ENCODE measurements around the gene RXRA.

Gene RXRA

DNA sequence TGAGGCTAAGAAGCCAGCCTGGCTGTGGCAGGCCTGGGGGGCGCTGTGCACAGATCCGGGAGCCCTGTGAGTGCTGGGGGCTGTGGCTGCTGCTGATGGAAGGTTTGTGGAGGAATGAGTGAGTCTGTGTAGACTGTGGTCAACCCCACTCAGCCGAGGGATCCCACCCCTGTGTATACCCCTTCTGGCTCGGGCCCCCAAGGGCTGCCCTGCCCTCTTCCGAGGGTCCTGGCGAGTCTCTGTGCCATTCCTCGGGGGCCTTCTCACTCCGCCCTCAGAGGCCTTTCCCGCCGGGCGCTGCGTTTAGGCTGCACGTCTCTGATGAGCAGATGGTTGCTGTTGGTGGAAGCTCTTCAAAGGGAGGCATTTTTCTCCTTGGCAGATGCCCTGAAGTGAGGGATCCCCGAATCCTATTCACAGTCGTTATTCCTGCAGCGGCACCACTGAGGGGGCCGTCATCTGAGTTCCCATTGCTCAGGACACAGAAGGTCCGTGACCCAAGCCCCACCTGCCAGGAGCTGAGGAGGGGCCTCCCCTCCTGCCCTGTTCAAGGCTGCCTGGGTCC is 94.1 kb downstream of the RXRA start:
- no peak overlapping the region for H3K4me3 ChIP-seq (ENCODE audit: low read depth in 1 of 2, low read length in 2 of 2)
- H3K9me3 ChIP-seq (ENCODE audit: control insufficient read depth in 1 of 2, low read length in 2 of 2): no peaks in the 10 kb centered on the region
- peaks cover 13 to 71% of the 10 kb centered on the region in 2 donors for H3K36me3 ChIP-seq (ENCODE audit: control insufficient read depth in 1 of 2, insufficient read depth in 2 of 2, low read length in 2 of 2)
- no peak overlapping the region for H3K9ac ChIP-seq (ENCODE audit: low read depth in 1 of 2, low read length in 2 of 2)
- H3K4me1 ChIP-seq (ENCODE audit: control insufficient read depth in 1 of 2, insufficient read depth in 2 of 2, low read length in 2 of 2): peaks cover 18 to 22% of the 10 kb centered on the region in 2 donors
- H3K27me3 ChIP-seq (ENCODE audit: control insufficient read depth in 1 of 2, insufficient read depth in 2 of 2, low read length in 2 of 2): no peaks in the 10 kb centered on the region
- no peak overlapping the region for H3K27ac ChIP-seq (ENCODE audit: low read depth, low read length)

DNA sequence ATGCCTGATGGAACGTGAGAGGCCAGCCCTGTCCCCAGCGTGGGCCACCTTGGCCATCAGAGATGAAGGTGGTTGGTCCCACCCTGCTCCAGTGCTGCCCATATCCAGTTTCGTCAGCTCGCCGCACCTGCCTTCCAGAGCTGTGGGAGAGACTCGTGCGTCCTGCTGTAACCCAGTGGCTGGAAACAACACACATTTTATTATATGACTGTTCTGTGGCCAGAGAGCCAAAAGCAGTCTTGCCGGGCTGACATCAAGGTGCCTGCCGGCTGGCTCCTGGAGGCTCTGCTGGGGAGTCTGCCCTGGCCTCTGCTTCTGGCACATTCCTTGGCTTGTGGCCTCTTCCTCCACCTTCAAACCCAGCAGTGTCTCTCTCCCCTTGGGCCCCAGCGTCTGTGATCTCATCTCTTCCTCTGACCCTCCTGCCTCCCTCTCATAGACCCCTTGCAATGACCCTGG is 94.7 kb downstream of the RXRA start:
- Histone ChIP-seq H3K4me1 (ENCODE audit: control insufficient read depth in 1 of 2, insufficient read depth in 2 of 2, low read length in 2 of 2) (peaks cover 18 to 22% of the 10 kb centered on the region in 2 donors), H3K36me3 (ENCODE audit: control insufficient read depth in 1 of 2, insufficient read depth in 2 of 2, low read length in 2 of 2) (peaks cover 13 to 72% of the 10 kb centered on the region in 2 donors), H3K27ac (ENCODE audit: low read depth, low read length) (no peak overlapping the region), H3K27me3 (ENCODE audit: control insufficient read depth in 1 of 2, insufficient read depth in 2 of 2, low read length in 2 of 2) (no peaks in the 10 kb centered on the region), H3K4me3 (ENCODE audit: low read depth in 1 of 2, low read length in 2 of 2) (no peak overlapping the region), H3K9ac (ENCODE audit: low read depth in 1 of 2, low read length in 2 of 2) (no peak overlapping the region), H3K9me3 (ENCODE audit: control insufficient read depth in 1 of 2, low read length in 2 of 2) (no peaks in the 10 kb centered on the region)

DNA sequence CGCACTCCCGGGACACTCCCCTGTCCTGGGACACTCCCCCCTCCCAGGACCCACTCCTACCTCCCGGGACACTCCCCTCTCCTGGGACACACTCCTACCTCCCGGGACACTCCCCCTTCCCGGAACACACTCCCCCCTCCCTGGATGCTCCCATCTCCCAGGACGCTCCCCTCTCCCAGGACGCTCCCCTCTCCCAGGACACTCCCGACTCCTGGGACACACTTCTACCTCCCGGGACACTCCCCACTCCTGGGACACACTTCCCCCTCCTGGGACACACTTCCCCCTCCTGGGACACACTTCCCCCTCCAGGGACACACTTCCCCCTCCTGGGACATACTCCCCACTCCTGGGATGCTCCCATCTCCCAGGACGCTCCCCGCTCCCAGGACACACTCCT is 95.6 kb downstream of the RXRA start:
- Histone ChIP-seq H3K27me3 (ENCODE audit: control insufficient read depth in 1 of 2, insufficient read depth in 2 of 2, low read length in 2 of 2) (no peaks in the 10 kb centered on the region), H3K9ac (ENCODE audit: low read depth in 1 of 2, low read length in 2 of 2) (no peak overlapping the region), H3K4me1 (ENCODE audit: control insufficient read depth in 1 of 2, insufficient read depth in 2 of 2, low read length in 2 of 2) (peaks cover 18 to 22% of the 10 kb centered on the region in 2 donors), H3K4me3 (ENCODE audit: low read depth in 1 of 2, low read length in 2 of 2) (no peak overlapping the region), H3K9me3 (ENCODE audit: control insufficient read depth in 1 of 2, low read length in 2 of 2) (no peaks in the 10 kb centered on the region), H3K27ac (ENCODE audit: low read depth, low read length) (peak overlapping the region; percentile 17), H3K36me3 (ENCODE audit: control insufficient read depth in 1 of 2, insufficient read depth in 2 of 2, low read length in 2 of 2) (peaks cover 9 to 78% of the 10 kb centered on the region in 2 donors)

DNA sequence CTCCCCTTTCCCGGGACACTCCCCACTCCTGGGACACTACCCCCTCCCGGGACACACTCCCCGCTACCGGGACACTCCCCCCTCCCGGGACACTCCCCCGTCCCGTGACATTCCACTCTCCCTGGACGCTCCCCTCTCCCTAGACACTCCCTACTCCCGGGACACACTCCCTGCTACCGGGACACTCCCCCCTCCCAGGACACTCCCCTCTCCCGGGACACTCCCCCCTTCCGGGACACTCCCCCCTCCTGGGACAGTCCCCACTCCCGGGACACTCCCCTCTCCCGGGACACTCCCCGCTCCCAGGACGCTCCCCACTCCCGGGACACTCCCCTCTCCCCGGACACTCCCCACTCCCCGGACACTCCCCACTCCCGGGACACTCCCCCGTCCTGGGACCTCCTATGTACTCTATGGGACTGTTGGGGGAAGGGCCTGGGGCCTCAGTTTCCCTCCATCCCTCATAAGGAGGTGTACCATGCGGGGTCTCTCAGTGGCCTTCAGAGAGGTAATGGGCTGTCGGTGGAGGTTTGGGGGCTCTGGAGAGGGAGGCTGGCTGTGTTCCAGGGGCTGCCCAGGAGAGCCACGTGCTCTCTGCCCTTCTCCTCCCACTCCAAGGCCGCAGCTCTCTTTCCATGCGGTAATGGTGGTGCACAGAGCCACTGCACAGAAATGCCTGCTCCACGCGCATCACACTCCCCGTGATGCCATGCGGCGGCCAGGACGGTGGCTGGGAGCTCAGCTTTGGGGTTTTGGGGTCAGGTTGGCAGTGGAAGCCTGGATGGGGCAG is 96.2 kb downstream of the RXRA start:
- Histone ChIP-seq H3K4me1 (ENCODE audit: control insufficient read depth in 1 of 2, insufficient read depth in 2 of 2, low read length in 2 of 2) (peaks cover 18 to 22% of the 10 kb centered on the region in 2 donors), H3K4me3 (ENCODE audit: low read depth in 1 of 2, low read length in 2 of 2) (no peak overlapping the region), H3K9ac (ENCODE audit: low read depth in 1 of 2, low read length in 2 of 2) (no peak overlapping the region), H3K27me3 (ENCODE audit: control insufficient read depth in 1 of 2, insufficient read depth in 2 of 2, low read length in 2 of 2) (no peaks in the 10 kb centered on the region), H3K27ac (ENCODE audit: low read depth, low read length) (peak overlapping the region; percentile 36), H3K9me3 (ENCODE audit: control insufficient read depth in 1 of 2, low read length in 2 of 2) (no peaks in the 10 kb centered on the region), H3K36me3 (ENCODE audit: control insufficient read depth in 1 of 2, insufficient read depth in 2 of 2, low read length in 2 of 2) (peaks cover 9 to 73% of the 10 kb centered on the region in 2 donors)

DNA sequence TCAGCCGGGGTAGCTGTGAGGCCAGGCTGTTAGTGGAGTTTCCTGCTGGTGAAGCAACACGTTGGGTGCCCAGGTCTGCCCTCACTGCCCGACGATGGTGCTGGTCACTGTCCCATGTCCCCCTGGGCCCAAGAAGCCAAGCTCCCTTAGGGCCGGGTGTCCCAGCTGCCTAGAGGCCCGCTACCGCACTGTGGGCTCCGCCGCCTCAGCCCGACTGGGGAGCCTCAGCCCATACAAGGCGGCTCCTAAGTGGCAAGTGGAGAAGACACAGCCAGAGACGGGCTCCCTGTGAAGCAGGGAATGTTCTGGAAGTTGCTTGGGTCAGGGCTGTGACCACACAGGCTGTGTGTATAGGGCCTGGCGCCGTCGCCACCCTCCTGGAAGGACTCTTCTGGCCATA is 96.9 kb downstream of the RXRA start:
- H3K9ac ChIP-seq (ENCODE audit: low read depth in 1 of 2, low read length in 2 of 2): no peak overlapping the region
- peaks cover 18 to 22% of the 10 kb centered on the region in 2 donors for H3K4me1 ChIP-seq (ENCODE audit: control insufficient read depth in 1 of 2, insufficient read depth in 2 of 2, low read length in 2 of 2)
- no peak overlapping the region for H3K27ac ChIP-seq (ENCODE audit: low read depth, low read length)
- no peaks in the 10 kb centered on the region for H3K27me3 ChIP-seq (ENCODE audit: control insufficient read depth in 1 of 2, insufficient read depth in 2 of 2, low read length in 2 of 2)
- H3K4me3 ChIP-seq (ENCODE audit: low read depth in 1 of 2, low read length in 2 of 2): no peak overlapping the region
- peaks cover 7 to 66% of the 10 kb centered on the region in 2 donors for H3K36me3 ChIP-seq (ENCODE audit: control insufficient read depth in 1 of 2, insufficient read depth in 2 of 2, low read length in 2 of 2)
- H3K9me3 ChIP-seq (ENCODE audit: control insufficient read depth in 1 of 2, low read length in 2 of 2): no peaks in the 10 kb centered on the region

DNA sequence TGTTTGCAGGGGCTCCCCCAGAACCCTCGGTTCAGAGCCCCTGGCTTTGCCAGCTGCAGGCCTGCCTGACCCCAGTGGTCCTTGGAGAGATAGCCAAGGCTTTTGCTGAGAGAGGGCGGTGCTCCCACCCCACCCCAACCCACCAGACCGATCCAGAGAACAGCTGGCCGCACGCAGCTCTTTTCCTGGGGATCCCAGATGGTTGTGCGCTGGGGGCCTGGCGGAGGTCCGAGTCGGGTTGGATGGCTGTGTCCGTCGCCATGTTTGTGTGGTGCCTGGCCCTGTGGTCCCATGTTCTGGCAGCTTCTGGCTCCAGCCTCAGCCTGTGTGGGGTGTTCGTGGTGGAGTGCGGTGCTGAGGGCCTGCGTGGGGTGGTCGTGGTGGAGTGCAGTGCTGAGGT is 97.5 kb downstream of the RXRA start:
- peaks cover 2 to 62% of the 10 kb centered on the region in 2 donors for H3K36me3 ChIP-seq (ENCODE audit: control insufficient read depth in 1 of 2, insufficient read depth in 2 of 2, low read length in 2 of 2)
- no peak overlapping the region for H3K27ac ChIP-seq (ENCODE audit: low read depth, low read length)
- peaks cover 18 to 22% of the 10 kb centered on the region in 2 donors for H3K4me1 ChIP-seq (ENCODE audit: control insufficient read depth in 1 of 2, insufficient read depth in 2 of 2, low read length in 2 of 2)

DNA sequence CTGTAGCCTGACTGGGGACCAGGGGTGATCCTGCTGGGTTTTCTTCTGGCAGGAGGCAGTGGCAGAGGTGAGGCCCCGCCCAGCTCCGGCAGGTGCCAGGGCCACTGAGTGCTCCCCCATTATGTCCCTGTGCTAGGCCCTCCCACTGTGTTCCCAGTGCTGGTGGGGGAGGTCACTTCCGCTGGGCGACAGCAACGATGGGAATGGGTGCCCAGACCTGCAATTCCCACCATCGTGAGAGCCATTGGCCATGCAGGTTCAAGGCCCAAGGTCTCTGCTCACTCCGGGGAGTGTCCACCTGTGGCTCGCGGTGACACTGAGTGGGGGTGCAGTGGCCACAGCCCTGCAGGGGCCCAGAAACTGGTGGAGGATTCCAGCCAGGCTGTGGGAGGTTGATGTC is 98.6 kb downstream of the RXRA start:
- H3K27ac ChIP-seq (ENCODE audit: low read depth, low read length): no peak overlapping the region
- peaks cover 5 to 63% of the 10 kb centered on the region in 2 donors for H3K36me3 ChIP-seq (ENCODE audit: control insufficient read depth in 1 of 2, insufficient read depth in 2 of 2, low read length in 2 of 2)
- H3K27me3 ChIP-seq (ENCODE audit: control insufficient read depth in 1 of 2, insufficient read depth in 2 of 2, low read length in 2 of 2): no peaks in the 10 kb centered on the region
- no peak overlapping the region for H3K4me3 ChIP-seq (ENCODE audit: low read depth in 1 of 2, low read length in 2 of 2)
- no peak overlapping the region for H3K9ac ChIP-seq (ENCODE audit: low read depth in 1 of 2, low read length in 2 of 2)
- no peaks in the 10 kb centered on the region for H3K9me3 ChIP-seq (ENCODE audit: control insufficient read depth in 1 of 2, low read length in 2 of 2)
- peaks cover 18 to 22% of the 10 kb centered on the region in 2 donors for H3K4me1 ChIP-seq (ENCODE audit: control insufficient read depth in 1 of 2, insufficient read depth in 2 of 2, low read length in 2 of 2)

More for the DNA sequence above, 97.5 kb downstream of the RXRA start:
- no peak overlapping the region for H3K4me3 ChIP-seq (ENCODE audit: low read depth in 1 of 2, low read length in 2 of 2)
- H3K27me3 ChIP-seq (ENCODE audit: control insufficient read depth in 1 of 2, insufficient read depth in 2 of 2, low read length in 2 of 2): no peaks in the 10 kb centered on the region
- no peak overlapping the region for H3K9ac ChIP-seq (ENCODE audit: low read depth in 1 of 2, low read length in 2 of 2)
- no peaks in the 10 kb centered on the region for H3K9me3 ChIP-seq (ENCODE audit: control insufficient read depth in 1 of 2, low read length in 2 of 2)

DNA sequence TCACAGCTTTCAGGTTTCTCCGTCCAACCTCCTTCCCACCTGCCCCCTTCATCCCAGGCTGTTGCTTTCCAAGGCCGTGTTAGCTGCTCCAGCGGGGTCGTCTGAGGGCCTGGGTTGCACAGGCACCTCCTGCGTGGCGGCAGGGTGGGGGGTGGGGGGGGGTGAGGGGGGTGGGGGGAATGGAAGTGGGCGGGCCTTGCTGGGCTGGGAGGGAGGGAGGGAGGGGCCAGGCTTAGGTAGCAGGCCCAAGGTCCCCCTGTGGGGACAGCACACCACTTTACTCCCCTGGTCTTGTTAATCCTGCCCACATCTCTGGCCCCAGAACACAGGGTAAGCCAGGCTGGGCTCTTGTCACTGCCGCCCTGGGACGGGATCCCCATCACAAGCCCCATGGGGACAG is 99.1 kb downstream of the RXRA start:
- H3K27me3 ChIP-seq (ENCODE audit: control insufficient read depth in 1 of 2, insufficient read depth in 2 of 2, low read length in 2 of 2): no peaks in the 10 kb centered on the region
- peaks cover 5 to 58% of the 10 kb centered on the region in 2 donors for H3K36me3 ChIP-seq (ENCODE audit: control insufficient read depth in 1 of 2, insufficient read depth in 2 of 2, low read length in 2 of 2)
- peaks cover 18 to 22% of the 10 kb centered on the region in 2 donors for H3K4me1 ChIP-seq (ENCODE audit: control insufficient read depth in 1 of 2, insufficient read depth in 2 of 2, low read length in 2 of 2)
- H3K27ac ChIP-seq (ENCODE audit: low read depth, low read length): no peak overlapping the region
- no peak overlapping the region for H3K9ac ChIP-seq (ENCODE audit: low read depth in 1 of 2, low read length in 2 of 2)
- H3K4me3 ChIP-seq (ENCODE audit: low read depth in 1 of 2, low read length in 2 of 2): no peak overlapping the region
- no peaks in the 10 kb centered on the region for H3K9me3 ChIP-seq (ENCODE audit: control insufficient read depth in 1 of 2, low read length in 2 of 2)

DNA sequence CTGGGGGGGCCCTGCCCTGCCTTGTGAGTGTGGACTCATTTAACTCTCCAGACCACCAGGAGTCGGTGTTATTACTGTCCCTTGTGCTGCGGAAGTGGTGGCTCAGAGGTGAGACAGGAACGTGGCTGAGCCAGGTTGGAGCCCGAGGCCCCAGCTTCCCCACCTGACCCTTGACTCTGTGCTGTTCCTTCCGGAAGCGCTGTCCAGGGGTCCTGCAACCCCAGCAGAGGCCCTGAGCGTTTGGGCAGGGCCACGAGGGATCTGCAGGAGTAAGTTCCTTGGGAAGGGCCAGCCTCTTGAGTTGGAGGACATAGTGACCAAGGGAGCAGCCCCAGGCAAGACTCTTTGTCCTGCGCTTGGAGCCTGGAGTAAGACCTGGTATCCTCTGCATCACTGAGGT is 99.6 kb downstream of the RXRA start:
- no peak overlapping the region for H3K27ac ChIP-seq (ENCODE audit: low read depth, low read length)
- no peak overlapping the region for H3K4me3 ChIP-seq (ENCODE audit: low read depth in 1 of 2, low read length in 2 of 2)
- no peak overlapping the region for H3K9ac ChIP-seq (ENCODE audit: low read depth in 1 of 2, low read length in 2 of 2)
- H3K9me3 ChIP-seq (ENCODE audit: control insufficient read depth in 1 of 2, low read length in 2 of 2): no peaks in the 10 kb centered on the region
- H3K27me3 ChIP-seq (ENCODE audit: control insufficient read depth in 1 of 2, insufficient read depth in 2 of 2, low read length in 2 of 2): no peaks in the 10 kb centered on the region
- peaks cover 18 to 19% of the 10 kb centered on the region in 2 donors for H3K4me1 ChIP-seq (ENCODE audit: control insufficient read depth in 1 of 2, insufficient read depth in 2 of 2, low read length in 2 of 2)
- H3K36me3 ChIP-seq (ENCODE audit: control insufficient read depth in 1 of 2, insufficient read depth in 2 of 2, low read length in 2 of 2): peaks cover 5 to 58% of the 10 kb centered on the region in 2 donors

DNA sequence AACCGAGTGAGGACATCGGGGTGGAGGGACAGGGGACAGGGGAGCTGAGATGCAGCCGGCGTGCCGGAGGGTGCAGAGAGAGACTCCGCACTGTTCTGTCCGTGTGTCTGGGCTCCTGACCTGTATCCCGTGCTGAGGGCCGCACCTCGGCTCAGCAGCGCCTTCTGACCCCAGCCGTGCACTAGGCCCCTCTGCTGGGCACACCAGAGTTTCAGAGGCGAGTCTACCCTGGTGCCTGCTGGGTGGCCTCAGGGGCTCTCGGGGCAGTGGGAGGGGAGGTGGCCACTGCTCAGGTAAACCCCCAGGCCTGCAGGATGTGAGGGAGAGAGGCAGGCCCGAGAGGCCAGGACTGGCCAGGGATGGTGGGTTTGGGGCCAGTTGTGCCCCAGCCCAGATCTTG is 100.2 kb downstream of the RXRA start:
- H3K27me3 ChIP-seq (ENCODE audit: control insufficient read depth in 1 of 2, insufficient read depth in 2 of 2, low read length in 2 of 2): no peaks in the 10 kb centered on the region
- no peaks in the 10 kb centered on the region for H3K9me3 ChIP-seq (ENCODE audit: control insufficient read depth in 1 of 2, low read length in 2 of 2)
- no peak overlapping the region for H3K4me3 ChIP-seq (ENCODE audit: low read depth in 1 of 2, low read length in 2 of 2)
- H3K27ac ChIP-seq (ENCODE audit: low read depth, low read length): no peak overlapping the region
- peaks cover 12 to 15% of the 10 kb centered on the region in 2 donors for H3K4me1 ChIP-seq (ENCODE audit: control insufficient read depth in 1 of 2, insufficient read depth in 2 of 2, low read length in 2 of 2)
- H3K9ac ChIP-seq (ENCODE audit: low read depth in 1 of 2, low read length in 2 of 2): no peak overlapping the region
- H3K36me3 ChIP-seq (ENCODE audit: control insufficient read depth in 1 of 2, insufficient read depth in 2 of 2, low read length in 2 of 2): peaks cover 5 to 57% of the 10 kb centered on the region in 2 donors

Data from duodenal mucosa (tissue), 2 donors.